NCI-H2171 treated with DMSO at 0.1 percent for 48 hours (cell line): ENCODE results near the gene UNC79.
"Not testable (repeated sequence)": the region's sequence is repeated elsewhere in the genome, so short reads cannot be mapped to it uniquely, and the experiment has no call there.

Experiments
- DNase-seq: peaks from one replicate; lab custom pipeline; 2025; lab: John Stamatoyannopoulos, UW

UNC79 gene

GRCh38 chr14:93493622-93494021 is 62.9 kb downstream of the UNC79 start:
- DNase-seq, result not testable (repeated sequence)

GRCh38 chr14:93496856-93497741 is 66.4 kb downstream of the UNC79 start:
- DNase-seq, result no peak

- DNase-seq, result no peak
Observed at GRCh38 chr14:93510056-93510455, 79.3 kb downstream of the UNC79 start.

- no peak for DNase-seq
Observed at GRCh38 chr14:93511001-93511400, 80.3 kb downstream of the UNC79 start.

- peak; percentile 34 for DNase-seq
Observed at GRCh38 chr14:93520053-93520607, 89.4 kb downstream of the UNC79 start.

GRCh38 chr14:93522221-93522620 is 91.5 kb downstream of the UNC79 start:
- no peak for DNase-seq

GRCh38 chr14:93525216-93525615 is 94.5 kb downstream of the UNC79 start:
- not testable (repeated sequence) for DNase-seq

GRCh38 chr14:93525696-93526451 is 95.1 kb downstream of the UNC79 start:
- DNase-seq, result no peak

GRCh38 chr14:93527203-93527607 is 96.5 kb downstream of the UNC79 start:
- DNase-seq, result no peak

- no peak for DNase-seq
Observed at GRCh38 chr14:93528884-93529558, 98.3 kb downstream of the UNC79 start.

GRCh38 chr14:93531644-93532043 is 100.9 kb downstream of the UNC79 start:
- DNase-seq, result no peak

GRCh38 chr14:93532541-93532940 is 101.8 kb downstream of the UNC79 start:
- no peak for DNase-seq

GRCh38 chr14:93533437-93533836 is 102.7 kb downstream of the UNC79 start:
- no peak for DNase-seq

GRCh38 chr14:93533842-93534241 is 103.1 kb downstream of the UNC79 start:
- DNase-seq, result no peak

GRCh38 chr14:93535537-93535936 is 104.8 kb downstream of the UNC79 start:
- no peak for DNase-seq

- DNase-seq, result no peak
Observed at GRCh38 chr14:93536945-93537344, 106.2 kb downstream of the UNC79 start.

- DNase-seq, result no peak
Observed at GRCh38 chr14:93537951-93538350, 107.2 kb downstream of the UNC79 start.

- DNase-seq, result peak; percentile 15
Observed at GRCh38 chr14:93538413-93538812, 107.7 kb downstream of the UNC79 start.

GRCh38 chr14:93540235-93540634 is 109.5 kb downstream of the UNC79 start:
- DNase-seq, result no peak

- peak; percentile 37 for DNase-seq
Observed at GRCh38 chr14:93543766-93544165, 113.0 kb downstream of the UNC79 start.

GRCh38 chr14:93544212-93544611 is 113.5 kb downstream of the UNC79 start:
- DNase-seq, result no peak

GRCh38 chr14:93546642-93547041 is 115.9 kb downstream of the UNC79 start:
- DNase-seq, result peak; percentile 18
